Thoracic aorta (tissue), 2 donors: ENCODE data around the gene PARP6. TPM values are rescaled to one million over a fixed set of nuclear protein-coding genes. Genes with fewer than 3 reads are reported as not detected.
A peak's percentile ranks its signal among the peaks of the same experiment; 100 is the strongest.

Source experiments
- ATAC-seq: fragments of 150-250 bp; one replicate; pipeline ENCODE4 v1.8.0; 2017; ENCODE audit warnings: low read depth; ENCODE audit not compliant: insufficient number of reproducible peaks, low FRiP score
- DNase-seq: peaks from one replicate; pipeline ENCODE4 v3.0.0-alpha.2; 2020; ENCODE audit warnings: low spot score
- H3K27ac ChIP-seq, 2 donors: fragments of 200-600 bp; sonication (generic); 1 replicate in 1 of 2; 2 replicates in 1 of 2; pipeline ENCODE4 v1.5.1; 2016; ENCODE audit warnings: mild to moderate bottlenecking in 2 of 2, moderate library complexity in 2 of 2
- H3K27me3 ChIP-seq: fragments of 200-600 bp; sonication (generic); replicated peaks from 2 replicates; pipeline ENCODE4 v1.6.0; 2016; ENCODE audit warnings: mild to moderate bottlenecking; ENCODE audit not compliant: insufficient read depth
- H3K36me3 ChIP-seq: fragments of 200-600 bp; sonication (generic); one replicate; pipeline ENCODE4 v1.5.1; 2016
- H3K4me1 ChIP-seq, 2 donors: fragments of 200-600 bp; sonication (generic); 1 replicate in 1 of 2; 2 replicates in 1 of 2; pipeline versions ENCODE4 v1.5.1 to v1.6.0; 2016; ENCODE audit warnings: low read depth in 2 of 2, mild to moderate bottlenecking in 1 of 2; ENCODE audit not compliant: control insufficient read depth in 1 of 2
- H3K4me3 ChIP-seq: fragments of 200-600 bp; sonication (generic); 2 replicates; pipeline ENCODE4 v1.5.1; 2016; ENCODE audit warnings: mild to moderate bottlenecking
- H3K9me3 ChIP-seq: fragments of 200-600 bp; sonication (generic); 2 replicates; pipeline ENCODE4 v1.5.1; 2016
- CTCF ChIP-seq: fragments of 200-600 bp; sonication (generic); IDR thresholded peaks from one replicate; pipeline ENCODE4 v1.5.1; 2019; ENCODE audit warnings: antibody characterized with exemption
- total RNA-seq, 2 donors: library from RNA; depleted of rRNA; stranded (reverse); fragments of >200 nt; gene quantifications; one replicate each; pipeline versions ENCODE4 v1.1.0 to v1.2.3, GENCODE V29; 2016

PARP6 gene
- total RNA-seq, 2 donors from 2014 or later: 44.0 to 49.9 TPM

- peaks cover 84% of the 10 kb centered on the region for H3K36me3 ChIP-seq
Measured at GRCh38 chr15:72207558-72208085, 64.7 kb downstream of the PARP6 start.

GRCh38 chr15:72206677-72207000 is 65.7 kb downstream of the PARP6 start:
- ATAC-seq (no peak), DNase-seq (no peak)
- peaks cover 3 to 16% of the 10 kb centered on the region in 2 donors for H3K4me1 ChIP-seq
- H3K27ac ChIP-seq: no peak overlapping the region
- H3K4me3 ChIP-seq: no peak overlapping the region
- no peaks in the 10 kb centered on the region for H3K27me3 ChIP-seq
- H3K9me3 ChIP-seq: no peaks in the 10 kb centered on the region
- TF ChIP-seq CTCF: no peak
- peaks cover 86% of the 10 kb centered on the region for H3K36me3 ChIP-seq

More at GRCh38 chr15:72207558-72208085, 64.7 kb downstream of the PARP6 start:
- Histone ChIP-seq H3K27me3 (no peaks in the 10 kb centered on the region), H3K4me3 (no peak overlapping the region), H3K9me3 (no peaks in the 10 kb centered on the region), H3K27ac (no peak overlapping the region), H3K4me1 (peaks cover 3 to 16% of the 10 kb centered on the region in 2 donors)
- DNase-seq (no peak), ATAC-seq (no peak)
- TF ChIP-seq CTCF: no peak

GRCh38 chr15:72205896-72206676 is 66.3 kb downstream of the PARP6 start:
- DNase-seq (no peak), ATAC-seq (no peak)
- TF ChIP-seq CTCF: no peak
- Histone ChIP-seq H3K36me3 (peaks cover 86% of the 10 kb centered on the region), H3K4me1 (peaks cover 3 to 16% of the 10 kb centered on the region in 2 donors), H3K4me3 (no peak overlapping the region), H3K27ac (no peak overlapping the region), H3K27me3 (no peaks in the 10 kb centered on the region), H3K9me3 (no peaks in the 10 kb centered on the region)

GRCh38 chr15:72205273-72205672 is 67.1 kb downstream of the PARP6 start:
- Histone ChIP-seq H3K27me3 (no peaks in the 10 kb centered on the region), H3K27ac (no peak overlapping the region), H3K4me3 (no peak overlapping the region), H3K9me3 (no peaks in the 10 kb centered on the region), H3K36me3 (peaks cover 87% of the 10 kb centered on the region), H3K4me1 (peaks cover 3 to 16% of the 10 kb centered on the region in 2 donors)
- DNase-seq: no peak
- no peak for TF ChIP-seq CTCF
- no peak for ATAC-seq

- no peak for TF ChIP-seq CTCF
- ATAC-seq (no peak), DNase-seq (peak; percentile 52)
- Histone ChIP-seq H3K4me1 (peaks cover 3 to 16% of the 10 kb centered on the region in 2 donors), H3K9me3 (no peaks in the 10 kb centered on the region), H3K27ac (peak overlapping the region in 1 of 2 donors; percentile 68), H3K27me3 (no peaks in the 10 kb centered on the region), H3K4me3 (no peak overlapping the region), H3K36me3 (peaks cover 85% of the 10 kb centered on the region)
Measured at GRCh38 chr15:72203507-72203837, 68.9 kb downstream of the PARP6 start.
